K562 (cell line): Measurements from ENCODE around the gene ALDH7A1. TPM values are rescaled to one million over a fixed set of nuclear protein-coding genes. Genes with fewer than 3 reads are reported as not detected.

ENCODE experiments used
- polyA plus RNA-seq, 8 experiments: library from polyadenylated mRNA; depleted of rRNA in 4 of 8; stranded (reverse) in 5 of 8; unstranded in 3 of 8; fragments of >200 nt; fragmentation: Nextera tagmentation in 2 of 8; fragmentation: Illumina TruSeq in 1 of 8; extraction: Ambion mirVana in 2 of 8; extraction: Trizol in 1 of 8; gene quantifications; 2 replicates each; pipeline versions ENCODE4 v1.2.1 to v1.2.3, GENCODE V29; 2011 to 2014; ENCODE audit warnings: inconsistent platforms in 1 of 8, missing spikeins in 1 of 8
- total RNA-seq, 7 experiments: library from RNA; depleted of rRNA in 6 of 7; stranded (reverse); fragments of >200 nt in 6 of 7; fragmentation: Illumina TruSeq in 2 of 7; extraction: Trizol in 2 of 7; gene quantifications; 2 replicates each; pipeline versions ENCODE4 v1.2.1 to v1.2.3, GENCODE V29; 2011 to 2021; ENCODE audit warnings: low replicate concordance in 1 of 7
- TF ChIP-seq, protein P1 (sequence below), 2 experiments: fragments of 450-650 bp in 1 of 2; sonication (generic) in 1 of 2; formaldehyde crosslinking in 1 of 2; IDR thresholded peaks; 2 replicates each; pipeline versions ENCODE4 v1.7.1 to v1.9.0; 2016 to 2022; ENCODE audit warnings: inconsistent platforms in 1 of 2, mild to moderate bottlenecking in 1 of 2, missing genetic modification reagents in 1 of 2

The ALDH7A1 gene
- total and polyA plus RNA-seq, 9 of the 15 experiments (the other 6 are each of a cell fraction or from before 2014, with no cell fraction given): 0.04 to 0.49 TPM; not detected in 7

DNA sequence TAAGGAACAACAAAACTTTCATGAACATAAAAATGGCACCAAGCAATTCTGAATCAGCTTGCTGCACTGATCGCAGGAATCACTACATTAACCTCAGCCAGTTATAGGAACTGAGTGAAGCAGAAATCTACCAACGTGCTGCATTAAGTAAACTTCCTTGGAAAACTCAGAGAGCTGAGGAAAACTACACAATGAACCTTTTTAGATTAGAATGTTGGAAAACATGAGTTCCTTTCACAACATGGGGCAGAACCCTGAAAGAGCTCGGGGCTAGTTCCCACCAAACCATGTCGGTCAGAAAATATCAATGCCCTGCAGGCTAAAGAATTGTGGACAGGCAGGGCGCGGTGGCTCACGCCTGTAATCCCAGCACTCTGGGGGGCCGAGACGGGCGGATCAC lies 19.4 kb downstream of the ALDH7A1 start (continued):
- TF ChIP-seq, protein P1, sequence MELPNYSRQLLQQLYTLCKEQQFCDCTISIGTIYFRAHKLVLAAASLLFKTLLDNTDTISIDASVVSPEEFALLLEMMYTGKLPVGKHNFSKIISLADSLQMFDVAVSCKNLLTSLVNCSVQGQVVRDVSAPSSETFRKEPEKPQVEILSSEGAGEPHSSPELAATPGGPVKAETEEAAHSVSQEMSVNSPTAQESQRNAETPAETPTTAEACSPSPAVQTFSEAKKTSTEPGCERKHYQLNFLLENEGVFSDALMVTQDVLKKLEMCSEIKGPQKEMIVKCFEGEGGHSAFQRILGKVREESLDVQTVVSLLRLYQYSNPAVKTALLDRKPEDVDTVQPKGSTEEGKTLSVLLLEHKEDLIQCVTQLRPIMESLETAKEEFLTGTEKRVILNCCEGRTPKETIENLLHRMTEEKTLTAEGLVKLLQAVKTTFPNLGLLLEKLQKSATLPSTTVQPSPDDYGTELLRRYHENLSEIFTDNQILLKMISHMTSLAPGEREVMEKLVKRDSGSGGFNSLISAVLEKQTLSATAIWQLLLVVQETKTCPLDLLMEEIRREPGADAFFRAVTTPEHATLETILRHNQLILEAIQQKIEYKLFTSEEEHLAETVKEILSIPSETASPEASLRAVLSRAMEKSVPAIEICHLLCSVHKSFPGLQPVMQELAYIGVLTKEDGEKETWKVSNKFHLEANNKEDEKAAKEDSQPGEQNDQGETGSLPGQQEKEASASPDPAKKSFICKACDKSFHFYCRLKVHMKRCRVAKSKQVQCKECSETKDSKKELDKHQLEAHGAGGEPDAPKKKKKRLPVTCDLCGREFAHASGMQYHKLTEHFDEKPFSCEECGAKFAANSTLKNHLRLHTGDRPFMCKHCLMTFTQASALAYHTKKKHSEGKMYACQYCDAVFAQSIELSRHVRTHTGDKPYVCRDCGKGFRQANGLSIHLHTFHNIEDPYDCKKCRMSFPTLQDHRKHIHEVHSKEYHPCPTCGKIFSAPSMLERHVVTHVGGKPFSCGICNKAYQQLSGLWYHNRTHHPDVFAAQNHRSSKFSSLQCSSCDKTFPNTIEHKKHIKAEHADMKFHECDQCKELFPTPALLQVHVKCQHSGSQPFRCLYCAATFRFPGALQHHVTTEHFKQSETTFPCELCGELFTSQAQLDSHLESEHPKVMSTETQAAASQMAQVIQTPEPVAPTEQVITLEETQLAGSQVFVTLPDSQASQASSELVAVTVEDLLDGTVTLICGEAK (IDR thresholded peaks at IDR 0.05): no peak
- TF ChIP-seq, protein P1 (CRISPR knock-in tag; IDR thresholded peaks at IDR 0.05): no peak
